ENCODE data around the gene CCNT1.

The CCNT1 gene

DNA sequence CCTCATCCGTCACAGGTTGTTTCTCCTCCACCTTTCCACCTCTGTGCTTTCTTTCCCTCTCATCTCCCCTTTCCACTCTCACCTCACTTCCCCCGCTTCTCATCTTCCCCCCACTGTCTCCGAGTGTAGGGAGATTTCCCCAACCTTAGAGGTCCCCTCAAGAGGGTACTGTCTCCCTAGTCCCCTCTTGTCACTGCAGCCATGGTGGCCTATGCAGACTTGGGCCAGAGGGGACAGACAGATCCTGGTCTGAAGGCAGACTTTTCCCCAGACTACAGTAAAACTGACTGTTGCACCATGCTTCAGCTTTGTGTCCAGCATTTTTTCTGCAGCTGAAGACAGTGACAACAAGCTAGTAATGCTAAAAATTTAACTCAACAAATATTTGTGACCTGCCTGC, 75.7 kb downstream of the CCNT1 start:
- no peak for DNase-seq (ENCODE audit: low spot score)

DNA sequence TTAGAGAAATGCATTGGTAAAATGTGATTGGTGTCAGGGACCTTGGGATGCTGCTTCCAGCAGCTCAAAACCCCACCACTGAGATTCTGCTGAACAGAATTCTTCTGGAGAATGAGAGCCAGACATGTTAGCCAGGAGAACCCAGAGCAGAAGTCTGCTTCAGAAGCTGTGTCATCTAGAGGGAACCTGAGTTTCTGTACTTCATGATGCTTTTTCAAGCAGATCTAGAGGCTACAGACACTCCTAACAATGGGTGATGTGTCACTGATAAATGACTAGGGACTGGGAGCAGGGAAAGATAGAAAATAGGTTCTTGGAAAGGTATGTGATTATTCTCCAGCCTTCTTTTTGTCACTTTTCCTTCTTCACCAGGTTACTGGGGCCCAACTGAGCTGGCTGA, 76.1 kb downstream of the CCNT1 start:
- DNase-seq (ENCODE audit: low spot score), result no peak
